ENCODE measurements around the gene PPARD. TPM values are rescaled to one million over a fixed set of nuclear protein-coding genes. Genes with fewer than 3 reads are reported as not detected.
A peak's percentile ranks its signal among the peaks of the same experiment; 100 is the strongest.

The PPARD gene
- total RNA-seq, 1 donor from 2014 or later: 27.0 TPM

- H3K36me3 Mint-ChIP-seq (ENCODE audit: low read depth): peaks cover 19% of the 10 kb centered on the region
Observed at GRCh38 chr6:35468181-35468979, 126.0 kb downstream of the PPARD start, which contains the start of gene RPL10A. RPL10A (plus strand) TSS chr6:35468401; CDS start chr6:35468435, 34 bp downstream.

GRCh38 chr6:35468980-35469750 lies 126.8 kb downstream of the PPARD start:
- Mint-ChIP-seq H3K27me3 (ENCODE audit: low read depth) (no peaks in the 10 kb centered on the region), H3K4me3 (ENCODE audit: unreplicated experiment) (peak overlapping the region; percentile 97), H3K27ac (ENCODE audit: unreplicated experiment) (peak overlapping the region; percentile 99), H3K4me1 (ENCODE audit: low read depth) (peaks cover 41% of the 10 kb centered on the region), H3K36me3 (ENCODE audit: low read depth) (peaks cover 19% of the 10 kb centered on the region), H3K9me3 (ENCODE audit: low read depth) (no peaks in the 10 kb centered on the region)
- TF ChIP-seq CTCF (IDR thresholded peaks at IDR 0.05): no peak
- DNase-seq (ENCODE audit: low spot score): no peak

More at GRCh38 chr6:35468181-35468979, 126.0 kb downstream of the PPARD start, which contains the start of gene RPL10A:
- Mint-ChIP-seq H3K27me3 (ENCODE audit: low read depth) (no peaks in the 10 kb centered on the region), H3K4me1 (ENCODE audit: low read depth) (peaks cover 41% of the 10 kb centered on the region), H3K9me3 (ENCODE audit: low read depth) (no peaks in the 10 kb centered on the region), H3K27ac (ENCODE audit: unreplicated experiment) (peak within 1 kb of the TSS; percentile 99), H3K4me3 (ENCODE audit: unreplicated experiment) (peak within 1 kb of the TSS; percentile 97)
- DNase-seq (ENCODE audit: low spot score): peak; percentile 97
- TF ChIP-seq CTCF (IDR thresholded peaks at IDR 0.05): peak; percentile 97

- H3K4me1 Mint-ChIP-seq (ENCODE audit: low read depth): peaks cover 41% of the 10 kb centered on the region
- TF ChIP-seq CTCF (IDR thresholded peaks at IDR 0.05): no peak
- peak overlapping the region; percentile 99 for H3K27ac Mint-ChIP-seq (ENCODE audit: unreplicated experiment)
- peak overlapping the region; percentile 97 for H3K4me3 Mint-ChIP-seq (ENCODE audit: unreplicated experiment)
- H3K9me3 Mint-ChIP-seq (ENCODE audit: low read depth): no peaks in the 10 kb centered on the region
- H3K27me3 Mint-ChIP-seq (ENCODE audit: low read depth): no peaks in the 10 kb centered on the region
- no peak for DNase-seq (ENCODE audit: low spot score)
- peaks cover 22% of the 10 kb centered on the region for H3K36me3 Mint-ChIP-seq (ENCODE audit: low read depth)
Observed at GRCh38 chr6:35469751-35470662, 127.6 kb downstream of the PPARD start.

- DNase-seq (ENCODE audit: low spot score): no peak
- Mint-ChIP-seq H3K4me3 (ENCODE audit: unreplicated experiment) (peak overlapping the region; percentile 97), H3K27me3 (ENCODE audit: low read depth) (no peaks in the 10 kb centered on the region), H3K9me3 (ENCODE audit: low read depth) (no peaks in the 10 kb centered on the region), H3K36me3 (ENCODE audit: low read depth) (peaks cover 23% of the 10 kb centered on the region), H3K4me1 (ENCODE audit: low read depth) (peaks cover 41% of the 10 kb centered on the region), H3K27ac (ENCODE audit: unreplicated experiment) (peak overlapping the region; percentile 99)
- no peak for TF ChIP-seq CTCF (IDR thresholded peaks at IDR 0.05)
Observed at GRCh38 chr6:35470663-35471120, 128.3 kb downstream of the PPARD start.

All from chondrocyte (in vitro differentiated cells).